Lower leg skin (tissue), 3 donors: ENCODE measurements around the gene GZMM.

Experiments used
- POLR2A ChIP-seq, 2 donors: fragments of 450-650 bp; IDR thresholded peaks; one replicate each; pipeline ENCODE4 v1.6.1; 2016 to 2017; ENCODE audit warnings: antibody characterized with exemption in 2 of 2, mild to moderate bottlenecking in 1 of 2, moderate library complexity in 1 of 2
- TF ChIP-seq, protein P1 (sequence below), 3 donors: fragments of 450-650 bp; IDR thresholded peaks; one replicate each; pipeline ENCODE4 v1.5.1; 2016; ENCODE audit warnings: antibody characterized with exemption in 3 of 3, mild to moderate bottlenecking in 3 of 3, moderate library complexity in 2 of 3

DNA sequence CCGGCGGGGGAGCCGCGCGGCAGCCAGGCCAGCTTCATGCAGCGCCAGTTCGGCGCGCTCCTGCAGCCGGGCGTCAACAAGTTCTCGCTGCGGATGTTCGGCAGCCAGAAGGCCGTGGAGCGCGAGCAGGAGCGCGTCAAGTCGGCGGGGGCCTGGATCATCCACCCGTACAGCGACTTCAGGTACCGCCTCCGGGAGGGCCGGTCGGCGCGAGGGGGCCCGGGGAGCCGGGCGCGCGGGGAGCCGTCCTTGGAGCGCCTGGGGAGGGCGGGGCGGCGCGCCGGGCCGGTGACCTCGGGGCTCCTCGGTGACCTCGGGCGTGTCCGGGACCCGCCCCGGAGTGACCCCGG is 46.5 kb downstream of the GZMM start:
- no peak for TF ChIP-seq POLR2A (IDR thresholded peaks at IDR 0.05)
- TF ChIP-seq, protein P1, sequence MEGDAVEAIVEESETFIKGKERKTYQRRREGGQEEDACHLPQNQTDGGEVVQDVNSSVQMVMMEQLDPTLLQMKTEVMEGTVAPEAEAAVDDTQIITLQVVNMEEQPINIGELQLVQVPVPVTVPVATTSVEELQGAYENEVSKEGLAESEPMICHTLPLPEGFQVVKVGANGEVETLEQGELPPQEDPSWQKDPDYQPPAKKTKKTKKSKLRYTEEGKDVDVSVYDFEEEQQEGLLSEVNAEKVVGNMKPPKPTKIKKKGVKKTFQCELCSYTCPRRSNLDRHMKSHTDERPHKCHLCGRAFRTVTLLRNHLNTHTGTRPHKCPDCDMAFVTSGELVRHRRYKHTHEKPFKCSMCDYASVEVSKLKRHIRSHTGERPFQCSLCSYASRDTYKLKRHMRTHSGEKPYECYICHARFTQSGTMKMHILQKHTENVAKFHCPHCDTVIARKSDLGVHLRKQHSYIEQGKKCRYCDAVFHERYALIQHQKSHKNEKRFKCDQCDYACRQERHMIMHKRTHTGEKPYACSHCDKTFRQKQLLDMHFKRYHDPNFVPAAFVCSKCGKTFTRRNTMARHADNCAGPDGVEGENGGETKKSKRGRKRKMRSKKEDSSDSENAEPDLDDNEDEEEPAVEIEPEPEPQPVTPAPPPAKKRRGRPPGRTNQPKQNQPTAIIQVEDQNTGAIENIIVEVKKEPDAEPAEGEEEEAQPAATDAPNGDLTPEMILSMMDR (IDR thresholded peaks at IDR 0.05), result no peak
